Measurements from ENCODE around the gene FGF23.

The FGF23 gene

DNA sequence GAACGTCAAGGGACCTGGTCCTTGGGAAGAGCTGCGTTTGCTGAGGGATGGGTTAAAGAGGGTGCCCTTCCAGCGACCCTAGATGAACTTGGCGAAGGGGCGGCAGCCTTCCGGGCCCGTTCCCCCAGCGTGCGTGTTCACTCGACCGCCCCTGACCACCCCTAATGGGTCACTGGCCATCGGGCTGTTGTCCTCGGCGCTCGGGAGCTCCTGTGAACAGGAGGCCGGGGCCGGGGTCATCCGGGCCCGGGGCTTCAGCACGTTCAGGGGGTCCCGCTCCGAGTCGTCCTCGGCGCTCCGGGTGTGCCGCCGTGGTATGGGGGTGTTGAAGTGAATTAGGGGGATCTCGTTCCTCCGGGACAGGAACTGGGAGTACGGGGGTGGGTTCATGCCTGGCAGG, 9.2 kb downstream of the FGF23 start:
- no peaks in the 10 kb centered on the region for H4K20me1 ChIP-seq (ENCODE audit: low read depth, low read length)
- no peaks in the 10 kb centered on the region for H3K9me3 ChIP-seq (ENCODE audit: insufficient read depth, low read length)
- no peaks in the 10 kb centered on the region for H3K79me2 ChIP-seq (ENCODE audit: insufficient read depth, low read length)
- no peak overlapping the region for H3K27ac ChIP-seq (ENCODE audit: low read depth, low read length)
- H3K36me3 ChIP-seq (ENCODE audit: low read length) = no peaks in the 10 kb centered on the region
- no peaks in the 10 kb centered on the region for H3F3A ChIP-seq (ENCODE audit: insufficient read depth)
- H3K4me3 ChIP-seq (ENCODE audit: insufficient read depth, low read length, poor library complexity, severe bottlenecking) = no peak overlapping the region
- H3K9me2 ChIP-seq (replicated peaks; ENCODE audit: insufficient read depth, low read length) = no peaks in the 10 kb centered on the region
- no peak overlapping the region for H3K4me2 ChIP-seq (ENCODE audit: low read depth, low read length, poor library complexity, severe bottlenecking)
- no peak for TF ChIP-seq EZH2phosphoT487 (conservative IDR thresholded peaks at IDR 0.05; ENCODE audit: low read length)
- TF ChIP-seq, protein P1, sequence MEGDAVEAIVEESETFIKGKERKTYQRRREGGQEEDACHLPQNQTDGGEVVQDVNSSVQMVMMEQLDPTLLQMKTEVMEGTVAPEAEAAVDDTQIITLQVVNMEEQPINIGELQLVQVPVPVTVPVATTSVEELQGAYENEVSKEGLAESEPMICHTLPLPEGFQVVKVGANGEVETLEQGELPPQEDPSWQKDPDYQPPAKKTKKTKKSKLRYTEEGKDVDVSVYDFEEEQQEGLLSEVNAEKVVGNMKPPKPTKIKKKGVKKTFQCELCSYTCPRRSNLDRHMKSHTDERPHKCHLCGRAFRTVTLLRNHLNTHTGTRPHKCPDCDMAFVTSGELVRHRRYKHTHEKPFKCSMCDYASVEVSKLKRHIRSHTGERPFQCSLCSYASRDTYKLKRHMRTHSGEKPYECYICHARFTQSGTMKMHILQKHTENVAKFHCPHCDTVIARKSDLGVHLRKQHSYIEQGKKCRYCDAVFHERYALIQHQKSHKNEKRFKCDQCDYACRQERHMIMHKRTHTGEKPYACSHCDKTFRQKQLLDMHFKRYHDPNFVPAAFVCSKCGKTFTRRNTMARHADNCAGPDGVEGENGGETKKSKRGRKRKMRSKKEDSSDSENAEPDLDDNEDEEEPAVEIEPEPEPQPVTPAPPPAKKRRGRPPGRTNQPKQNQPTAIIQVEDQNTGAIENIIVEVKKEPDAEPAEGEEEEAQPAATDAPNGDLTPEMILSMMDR (IDR thresholded peaks at IDR 0.05; ENCODE audit: insufficient read depth, low read length, poor library complexity, severe bottlenecking) = no peak
- H2AFZ ChIP-seq (ENCODE audit: low read depth, low read length, severe bottlenecking) = no peak overlapping the region
- H3K9ac ChIP-seq (ENCODE audit: low read length) = no peak overlapping the region
- no peaks in the 10 kb centered on the region for H3K27me3 ChIP-seq (ENCODE audit: low read length)

DNA sequence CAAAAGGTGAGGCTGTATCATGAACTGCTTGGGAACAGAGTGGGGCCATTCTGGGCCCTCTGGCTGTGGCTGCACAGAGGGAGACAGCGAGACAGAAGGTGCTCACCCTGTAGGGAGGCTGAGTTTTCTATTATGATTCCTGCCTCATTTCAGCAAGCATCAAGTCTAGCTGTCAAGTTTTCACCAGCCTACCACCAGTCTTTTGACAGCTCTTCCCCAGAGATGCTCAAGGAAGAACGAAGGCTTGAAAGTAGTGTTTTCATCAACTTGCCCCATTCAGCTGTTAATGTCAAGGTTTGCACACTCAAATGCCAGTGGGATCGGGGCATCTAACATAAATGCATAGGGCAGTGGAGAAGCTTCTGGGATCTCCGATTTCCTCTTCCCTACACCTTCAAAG, 10.0 kb downstream of the FGF23 start:
- H3K36me3 ChIP-seq (ENCODE audit: low read length) = no peaks in the 10 kb centered on the region
- H3F3A ChIP-seq (ENCODE audit: insufficient read depth) = no peaks in the 10 kb centered on the region
- no peaks in the 10 kb centered on the region for H3K9me2 ChIP-seq (replicated peaks; ENCODE audit: insufficient read depth, low read length)
- H3K9me3 ChIP-seq (ENCODE audit: insufficient read depth, low read length) = no peaks in the 10 kb centered on the region
- H3K79me2 ChIP-seq (ENCODE audit: insufficient read depth, low read length) = no peaks in the 10 kb centered on the region
- no peak overlapping the region for H3K4me2 ChIP-seq (ENCODE audit: low read depth, low read length, poor library complexity, severe bottlenecking)
- no peaks in the 10 kb centered on the region for H3K27me3 ChIP-seq (ENCODE audit: low read length)
- H3K4me3 ChIP-seq (ENCODE audit: insufficient read depth, low read length, poor library complexity, severe bottlenecking) = no peak overlapping the region
- no peak overlapping the region for H3K27ac ChIP-seq (ENCODE audit: low read depth, low read length)
- TF ChIP-seq, protein P1 (IDR thresholded peaks at IDR 0.05; ENCODE audit: insufficient read depth, low read length, poor library complexity, severe bottlenecking) = no peak
- no peak overlapping the region for H3K9ac ChIP-seq (ENCODE audit: low read length)
- no peaks in the 10 kb centered on the region for H4K20me1 ChIP-seq (ENCODE audit: low read depth, low read length)
- H2AFZ ChIP-seq (ENCODE audit: low read depth, low read length, severe bottlenecking) = no peak overlapping the region

DNA sequence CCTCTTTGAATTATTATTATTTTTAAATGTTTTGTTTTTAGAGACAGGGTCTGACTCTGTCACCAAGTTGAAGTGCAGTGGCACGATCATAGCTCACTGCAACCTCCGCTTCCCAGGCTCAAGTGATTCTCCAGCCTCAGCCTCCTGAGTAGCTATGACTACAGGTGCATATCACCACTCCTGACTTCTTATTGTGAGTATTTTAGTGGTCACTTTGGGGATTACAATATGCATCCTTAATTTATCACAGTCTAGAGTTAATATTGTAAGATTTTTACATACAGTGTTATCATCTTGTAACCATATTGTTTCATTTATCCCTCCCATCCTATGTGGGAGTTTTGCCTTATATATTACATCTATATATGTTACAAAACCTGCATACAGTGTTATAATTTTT, 13.4 kb downstream of the FGF23 start:
- H3K9me2 ChIP-seq (replicated peaks; ENCODE audit: insufficient read depth, low read length) = no peaks in the 10 kb centered on the region
- H3K27me3 ChIP-seq (ENCODE audit: low read length) = no peaks in the 10 kb centered on the region
- H2AFZ ChIP-seq (ENCODE audit: low read depth, low read length, severe bottlenecking) = no peak overlapping the region
- H3K9me3 ChIP-seq (ENCODE audit: insufficient read depth, low read length) = no peaks in the 10 kb centered on the region
- no peak for TF ChIP-seq EZH2phosphoT487 (conservative IDR thresholded peaks at IDR 0.05; ENCODE audit: low read length)
- H3K9ac ChIP-seq (ENCODE audit: low read length) = no peak overlapping the region
- no peaks in the 10 kb centered on the region for H3K36me3 ChIP-seq (ENCODE audit: low read length)
- no peak overlapping the region for H3K27ac ChIP-seq (ENCODE audit: low read depth, low read length)
- no peak overlapping the region for H3K4me2 ChIP-seq (ENCODE audit: low read depth, low read length, poor library complexity, severe bottlenecking)
- no peaks in the 10 kb centered on the region for H3F3A ChIP-seq (ENCODE audit: insufficient read depth)
- no peak overlapping the region for H3K4me3 ChIP-seq (ENCODE audit: insufficient read depth, low read length, poor library complexity, severe bottlenecking)
- no peaks in the 10 kb centered on the region for H3K79me2 ChIP-seq (ENCODE audit: insufficient read depth, low read length)
- H4K20me1 ChIP-seq (ENCODE audit: low read depth, low read length) = no peaks in the 10 kb centered on the region

DNA sequence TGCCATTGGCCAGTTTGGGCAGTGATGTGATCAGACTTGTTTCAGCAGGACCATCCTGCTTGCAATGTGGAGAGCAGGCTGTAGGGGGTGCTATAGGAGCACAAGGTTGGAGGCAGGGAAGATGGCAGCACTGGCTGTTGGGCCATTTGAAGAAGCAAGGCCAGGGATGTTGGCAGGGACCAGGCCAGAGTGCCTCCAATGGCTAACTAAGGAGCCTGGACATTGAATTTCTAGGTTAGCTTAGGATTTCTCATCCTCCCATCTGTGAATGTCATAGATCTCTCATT, 23.5 kb downstream of the FGF23 start:
- Histone ChIP-seq H4K20me1 (ENCODE audit: low read depth, low read length) (no peaks in the 10 kb centered on the region), H3K4me3 (ENCODE audit: insufficient read depth, low read length, poor library complexity, severe bottlenecking) (no peak overlapping the region), H3K79me2 (ENCODE audit: insufficient read depth, low read length) (no peaks in the 10 kb centered on the region), H3K27me3 (ENCODE audit: low read length) (no peaks in the 10 kb centered on the region), H3K4me2 (ENCODE audit: low read depth, low read length, poor library complexity, severe bottlenecking) (no peak overlapping the region), H3K27ac (ENCODE audit: low read depth, low read length) (no peak overlapping the region), H3K36me3 (ENCODE audit: low read length) (peaks cover 16% of the 10 kb centered on the region; the same call in 1 of the 2 replicates), H3F3A (ENCODE audit: insufficient read depth) (no peaks in the 10 kb centered on the region), H3K9ac (ENCODE audit: low read length) (no peak overlapping the region), H2AFZ (ENCODE audit: low read depth, low read length, severe bottlenecking) (no peak overlapping the region), H3K9me2 (replicated peaks; ENCODE audit: insufficient read depth, low read length) (no peaks in the 10 kb centered on the region), H3K9me3 (ENCODE audit: insufficient read depth, low read length) (no peaks in the 10 kb centered on the region)
- no peak for TF ChIP-seq EZH2phosphoT487 (conservative IDR thresholded peaks at IDR 0.05; ENCODE audit: low read length)
- TF ChIP-seq, protein P1 (IDR thresholded peaks at IDR 0.05; ENCODE audit: insufficient read depth, low read length, poor library complexity, severe bottlenecking) = no peak

Measured in SU-DHL-6 (cell line).